ENCODE results near the gene BABAM2.

Gene BABAM2

GRCh38 chr2:28316546-28317335 lies 426.2 kb downstream of the BABAM2 start:
- no peak overlapping the region for H3K27ac ChIP-seq (ENCODE audit: low read depth, low read length)
- no peaks in the 10 kb centered on the region for H4K20me1 ChIP-seq (ENCODE audit: low read depth, low read length)
- no peaks in the 10 kb centered on the region for H3K79me2 ChIP-seq (ENCODE audit: insufficient read depth, low read length)
- no peak overlapping the region for H3K4me2 ChIP-seq (ENCODE audit: low read depth, low read length, poor library complexity, severe bottlenecking)
- H3K9me3 ChIP-seq (ENCODE audit: insufficient read depth, low read length) = no peaks in the 10 kb centered on the region
- no peak for TF ChIP-seq CTCF (IDR thresholded peaks at IDR 0.05; ENCODE audit: insufficient read depth, low read length, poor library complexity, severe bottlenecking)
- no peak for TF ChIP-seq EZH2phosphoT487 (conservative IDR thresholded peaks at IDR 0.05; ENCODE audit: low read length)
- no peak overlapping the region for H3K9ac ChIP-seq (ENCODE audit: low read length)
- no peak overlapping the region for H3K4me3 ChIP-seq (ENCODE audit: insufficient read depth, low read length, poor library complexity, severe bottlenecking)
- no peaks in the 10 kb centered on the region for H3K27me3 ChIP-seq (ENCODE audit: low read length)
- no peaks in the 10 kb centered on the region for H3F3A ChIP-seq (ENCODE audit: insufficient read depth)
- H3K36me3 ChIP-seq (ENCODE audit: low read length) = no peaks in the 10 kb centered on the region
- no peaks in the 10 kb centered on the region for H3K9me2 ChIP-seq (replicated peaks; ENCODE audit: insufficient read depth, low read length)
- no peak overlapping the region for H2AFZ ChIP-seq (ENCODE audit: low read depth, low read length, severe bottlenecking)

GRCh38 chr2:28317390-28317789 lies 426.9 kb downstream of the BABAM2 start:
- H3K27ac ChIP-seq (ENCODE audit: low read depth, low read length) = no peak overlapping the region
- no peak overlapping the region for H3K4me3 ChIP-seq (ENCODE audit: insufficient read depth, low read length, poor library complexity, severe bottlenecking)
- no peaks in the 10 kb centered on the region for H3K9me3 ChIP-seq (ENCODE audit: insufficient read depth, low read length)
- H4K20me1 ChIP-seq (ENCODE audit: low read depth, low read length) = no peaks in the 10 kb centered on the region
- H3F3A ChIP-seq (ENCODE audit: insufficient read depth) = no peaks in the 10 kb centered on the region
- no peaks in the 10 kb centered on the region for H3K36me3 ChIP-seq (ENCODE audit: low read length)
- no peak overlapping the region for H3K9ac ChIP-seq (ENCODE audit: low read length)
- H3K27me3 ChIP-seq (ENCODE audit: low read length) = no peaks in the 10 kb centered on the region
- no peak overlapping the region for H2AFZ ChIP-seq (ENCODE audit: low read depth, low read length, severe bottlenecking)
- TF ChIP-seq EZH2phosphoT487 (conservative IDR thresholded peaks at IDR 0.05; ENCODE audit: low read length) = no peak
- no peak for TF ChIP-seq CTCF (IDR thresholded peaks at IDR 0.05; ENCODE audit: insufficient read depth, low read length, poor library complexity, severe bottlenecking)
- no peaks in the 10 kb centered on the region for H3K79me2 ChIP-seq (ENCODE audit: insufficient read depth, low read length)
- no peaks in the 10 kb centered on the region for H3K9me2 ChIP-seq (replicated peaks; ENCODE audit: insufficient read depth, low read length)
- H3K4me2 ChIP-seq (ENCODE audit: low read depth, low read length, poor library complexity, severe bottlenecking) = no peak overlapping the region

GRCh38 chr2:28318023-28318422 lies 427.5 kb downstream of the BABAM2 start:
- Histone ChIP-seq H3K79me2 (ENCODE audit: insufficient read depth, low read length) (no peaks in the 10 kb centered on the region), H3F3A (ENCODE audit: insufficient read depth) (no peaks in the 10 kb centered on the region), H3K4me3 (ENCODE audit: insufficient read depth, low read length, poor library complexity, severe bottlenecking) (no peak overlapping the region), H3K9ac (ENCODE audit: low read length) (no peak overlapping the region), H3K27me3 (ENCODE audit: low read length) (no peaks in the 10 kb centered on the region), H3K9me2 (replicated peaks; ENCODE audit: insufficient read depth, low read length) (no peaks in the 10 kb centered on the region), H3K4me2 (ENCODE audit: low read depth, low read length, poor library complexity, severe bottlenecking) (no peak overlapping the region), H2AFZ (ENCODE audit: low read depth, low read length, severe bottlenecking) (no peak overlapping the region), H3K36me3 (ENCODE audit: low read length) (no peaks in the 10 kb centered on the region), H3K27ac (ENCODE audit: low read depth, low read length) (no peak overlapping the region), H3K9me3 (ENCODE audit: insufficient read depth, low read length) (no peaks in the 10 kb centered on the region), H4K20me1 (ENCODE audit: low read depth, low read length) (no peaks in the 10 kb centered on the region)
- no peak for TF ChIP-seq EZH2phosphoT487 (conservative IDR thresholded peaks at IDR 0.05; ENCODE audit: low read length)

- no peak overlapping the region for H3K4me3 ChIP-seq (ENCODE audit: insufficient read depth, low read length, poor library complexity, severe bottlenecking)
- TF ChIP-seq CTCF (IDR thresholded peaks at IDR 0.05; ENCODE audit: insufficient read depth, low read length, poor library complexity, severe bottlenecking) (no peak), EZH2phosphoT487 (conservative IDR thresholded peaks at IDR 0.05; ENCODE audit: low read length) (no peak)
- no peak overlapping the region for H3K4me2 ChIP-seq (ENCODE audit: low read depth, low read length, poor library complexity, severe bottlenecking)
- no peaks in the 10 kb centered on the region for H3K27me3 ChIP-seq (ENCODE audit: low read length)
- no peaks in the 10 kb centered on the region for H4K20me1 ChIP-seq (ENCODE audit: low read depth, low read length)
- no peaks in the 10 kb centered on the region for H3K9me3 ChIP-seq (ENCODE audit: insufficient read depth, low read length)
- no peaks in the 10 kb centered on the region for H3K36me3 ChIP-seq (ENCODE audit: low read length)
- H3F3A ChIP-seq (ENCODE audit: insufficient read depth) = no peaks in the 10 kb centered on the region
- no peaks in the 10 kb centered on the region for H3K9me2 ChIP-seq (replicated peaks; ENCODE audit: insufficient read depth, low read length)
- H3K79me2 ChIP-seq (ENCODE audit: insufficient read depth, low read length) = no peaks in the 10 kb centered on the region
- H3K27ac ChIP-seq (ENCODE audit: low read depth, low read length) = no peak overlapping the region
- H3K9ac ChIP-seq (ENCODE audit: low read length) = no peak overlapping the region
- H2AFZ ChIP-seq (ENCODE audit: low read depth, low read length, severe bottlenecking) = no peak overlapping the region
These were observed 428.1 kb downstream of the BABAM2 start for GRCh38 chr2:28318462-28319117.

Data from SU-DHL-6 (cell line).